GM19328 (cell line): ENCODE results near the gene SHB.

Source experiments
- ATAC-seq: cut with Tn5 transposase; IDR thresholded peaks from one replicate; pipeline ENCODE4 v1.9.1; 2021; ENCODE audit warnings: mild to moderate bottlenecking, moderate library complexity; ENCODE audit not compliant: unreplicated experiment

The SHB gene

GRCh38 chr9:37956904-37957663, 111.9 kb downstream of the SHB start:
- no peak for ATAC-seq

- ATAC-seq = no peak
Measured at GRCh38 chr9:37956423-37956820, 112.6 kb downstream of the SHB start.

- no peak for ATAC-seq
Measured at GRCh38 chr9:37955781-37956422, 113.1 kb downstream of the SHB start.

GRCh38 chr9:37954581-37954981, 114.4 kb downstream of the SHB start:
- ATAC-seq = no peak

GRCh38 chr9:37953775-37954437, 115.1 kb downstream of the SHB start:
- ATAC-seq = peak; percentile 47

GRCh38 chr9:37953206-37953774, 115.7 kb downstream of the SHB start:
- ATAC-seq = no peak

GRCh38 chr9:37952731-37953130, 116.3 kb downstream of the SHB start:
- no peak for ATAC-seq

- no peak for ATAC-seq
Measured at GRCh38 chr9:37951671-37952449, 117.2 kb downstream of the SHB start.

- ATAC-seq = no peak
Measured at GRCh38 chr9:37950561-37950960, 118.5 kb downstream of the SHB start.

GRCh38 chr9:37949576-37949975, 119.5 kb downstream of the SHB start:
- no peak for ATAC-seq

GRCh38 chr9:37948417-37948980, 120.5 kb downstream of the SHB start:
- ATAC-seq = no peak

GRCh38 chr9:37947977-37948376, 121.0 kb downstream of the SHB start:
- ATAC-seq = no peak

- ATAC-seq = no peak
Measured at GRCh38 chr9:37947471-37947870, 121.6 kb downstream of the SHB start.

- no peak for ATAC-seq
Measured at GRCh38 chr9:37946971-37947370, 122.1 kb downstream of the SHB start.

- no peak for ATAC-seq
Measured at GRCh38 chr9:37946041-37946440, 123.0 kb downstream of the SHB start.

- no peak for ATAC-seq
Measured at GRCh38 chr9:37944671-37945481, 124.2 kb downstream of the SHB start.

- no peak for ATAC-seq
Measured at GRCh38 chr9:37944266-37944650, 124.8 kb downstream of the SHB start.

- no peak for ATAC-seq
Measured at GRCh38 chr9:37943345-37944265, 125.4 kb downstream of the SHB start.
